Peyer's patch (tissue), 4 donors: Measurements from ENCODE around the gene RPS18. TPM values are rescaled to one million over a fixed set of nuclear protein-coding genes. Genes with fewer than 3 reads are reported as not detected.

Source experiments
- DNase-seq, 3 donors: peaks; one replicate each; pipeline ENCODE4 v3.0.0-alpha.2; 2017 to 2019
- H3K27ac ChIP-seq, 4 donors: fragments of 200-600 bp; sonication (generic); one replicate each; pipeline ENCODE4 v1.5.1; 2016 to 2019
- H3K27me3 ChIP-seq, 2 donors: fragments of 200-600 bp; sonication (generic); one replicate each; pipeline ENCODE4 v1.5.1; 2019
- H3K36me3 ChIP-seq, 3 donors: fragments of 200-600 bp; sonication (generic); one replicate each; pipeline ENCODE4 v1.5.1; 2016 to 2019
- H3K4me1 ChIP-seq, 4 donors: fragments of 200-600 bp; sonication (generic); one replicate each; pipeline ENCODE4 v1.5.1; 2016 to 2019
- H3K4me3 ChIP-seq, 4 donors: fragments of 200-600 bp; sonication (generic); 1 replicate in 3 of 4; 2 replicates in 1 of 4; pipeline ENCODE4 v1.5.1; 2016 to 2019; ENCODE audit warnings: mild to moderate bottlenecking in 1 of 4
- H3K9me3 ChIP-seq, 4 donors: fragments of 200-600 bp; sonication (generic); one replicate each; pipeline ENCODE4 v1.5.1; 2016 to 2019; ENCODE audit warnings: mild to moderate bottlenecking in 1 of 4
- CTCF ChIP-seq, 6 experiments: fragments of 450-650 bp in 4 of 6; fragments of 200-600 bp in 2 of 6; sonication (generic) in 1 of 6; IDR thresholded peaks; one replicate each; pipeline ENCODE4 v1.5.1; 2017 to 2019; ENCODE audit warnings: antibody characterized with exemption in 6 of 6, mild to moderate bottlenecking in 3 of 6, moderate library complexity in 1 of 6
- POLR2A ChIP-seq, 2 donors: fragments of 450-650 bp; IDR thresholded peaks; one replicate each; pipeline ENCODE4 v1.5.1; 2017; ENCODE audit warnings: antibody characterized with exemption in 2 of 2, mild to moderate bottlenecking in 2 of 2, moderate library complexity in 2 of 2
- total RNA-seq, 4 donors: library from RNA; depleted of rRNA; stranded (reverse); fragments of >200 nt; gene quantifications; one replicate each; pipeline ENCODE4 v1.1.0, GENCODE V29; 2016

The RPS18 gene
- total RNA-seq, 4 donors from 2014 or later, result 697 to 1,875 (median 903) TPM

GRCh38 chr6:33316603-33317418, 44.9 kb downstream of the RPS18 start:
- peaks cover 4 to 71% (median 29%) of the 10 kb centered on the region in 4 donors for H3K4me1 ChIP-seq
- H3K36me3 ChIP-seq, result peaks cover 0 to 30% (median 0%) of the 10 kb centered on the region in 3 donors
- TF ChIP-seq POLR2A (IDR thresholded peaks at IDR 0.05) (no peak), CTCF (IDR thresholded peaks at IDR 0.05) (no peak)
- DNase-seq, result no peak
- peak overlapping the region; percentile 82 to 89 (median 84) for H3K27ac ChIP-seq
- H3K27me3 ChIP-seq, result no peaks in the 10 kb centered on the region
- no peaks in the 10 kb centered on the region for H3K9me3 ChIP-seq
- peak overlapping the region; percentile 40 to 60 (median 54) for H3K4me3 ChIP-seq

GRCh38 chr6:33317419-33317668, 45.5 kb downstream of the RPS18 start:
- H3K9me3 ChIP-seq, result no peaks in the 10 kb centered on the region
- peaks cover 4 to 70% (median 28%) of the 10 kb centered on the region in 4 donors for H3K4me1 ChIP-seq
- peaks cover 0 to 29% (median 0%) of the 10 kb centered on the region in 3 donors for H3K36me3 ChIP-seq
- peak overlapping the region; percentile 82 to 89 (median 84) for H3K27ac ChIP-seq
- DNase-seq, result no peak
- H3K27me3 ChIP-seq, result no peaks in the 10 kb centered on the region
- TF ChIP-seq POLR2A (IDR thresholded peaks at IDR 0.05) (no peak), CTCF (IDR thresholded peaks at IDR 0.05) (no peak)
- H3K4me3 ChIP-seq, result peak overlapping the region; percentile 40 to 60 (median 54)

GRCh38 chr6:33317669-33318425, 46.0 kb downstream of the RPS18 start, which contains the start of gene ZBTB22:
Gene ZBTB22 (minus strand): TSS chr6:33317744. CDS start chr6:33316916, 828 bp downstream.
- H3K4me1 ChIP-seq, result peaks cover 4 to 68% (median 27%) of the 10 kb centered on the region in 4 donors

GRCh38 chr6:33318426-33319073, 46.7 kb downstream of the RPS18 start:
- no peaks in the 10 kb centered on the region for H3K9me3 ChIP-seq
- peaks cover 4 to 69% (median 27%) of the 10 kb centered on the region in 4 donors for H3K4me1 ChIP-seq
- H3K36me3 ChIP-seq, result peaks cover 0 to 29% (median 0%) of the 10 kb centered on the region in 3 donors
- H3K4me3 ChIP-seq, result peak overlapping the region; percentile 40 to 60 (median 54)
- peak overlapping the region in 3 of 4 donors; percentile 82 to 89 (median 82) for H3K27ac ChIP-seq
- no peaks in the 10 kb centered on the region for H3K27me3 ChIP-seq
- TF ChIP-seq CTCF (IDR thresholded peaks at IDR 0.05), result no peak
- TF ChIP-seq POLR2A (IDR thresholded peaks at IDR 0.05), result no peak
- no peak for DNase-seq

More at GRCh38 chr6:33317669-33318425, 46.0 kb downstream of the RPS18 start, which contains the start of gene ZBTB22:
- H3K27me3 ChIP-seq, result no peaks in the 10 kb centered on the region
- TF ChIP-seq POLR2A (IDR thresholded peaks at IDR 0.05) (peak in 1 of 2 donors; percentile 42), CTCF (IDR thresholded peaks at IDR 0.05) (peak in 3 of 6 experiments; percentile 8 to 26 (median 15))
- H3K36me3 ChIP-seq, result peaks cover 0 to 29% (median 0%) of the 10 kb centered on the region in 3 donors
- H3K27ac ChIP-seq, result peak within 1 kb of the TSS; percentile 82 to 89 (median 84)
- no peaks in the 10 kb centered on the region for H3K9me3 ChIP-seq
- H3K4me3 ChIP-seq, result peak within 1 kb of the TSS; percentile 40 to 60 (median 54)
- DNase-seq, result peak; percentile 98 to 100 (median 100)

- Histone ChIP-seq H3K4me3 (no peak overlapping the region), H3K27me3 (no peaks in the 10 kb centered on the region), H3K36me3 (peaks cover 0 to 29% (median 0%) of the 10 kb centered on the region in 3 donors), H3K4me1 (peaks cover 4 to 71% (median 24%) of the 10 kb centered on the region in 4 donors), H3K27ac (peak overlapping the region in 1 of 4 donors; percentile 13), H3K9me3 (no peaks in the 10 kb centered on the region)
- no peak for DNase-seq
- TF ChIP-seq CTCF (IDR thresholded peaks at IDR 0.05), result no peak
- no peak for TF ChIP-seq POLR2A (IDR thresholded peaks at IDR 0.05)
These were observed 48.1 kb downstream of the RPS18 start for GRCh38 chr6:33319939-33320314.
